Activated CD4-positive, alpha-beta T cell treated with anti-CD3 and anti-CD28 coated beads, Interleukin-2, Interleukin-4, amounts not matched to agents 100 ng/mL and 50 ng/mL, durations not matched to agents 16 hours and 8 hours (primary cell): ENCODE results near the gene HOPX.
A peak's percentile ranks its signal among the peaks of the same experiment; 100 is the strongest.
"Not testable (repeated sequence)": the region's sequence is repeated elsewhere in the genome, so short reads cannot be mapped to it uniquely, and the experiment has no call there.

Experiments used
- DNase-seq: peaks from one replicate; pipeline ENCODE4 v3.0.0-alpha.2; 2020; ENCODE audit warnings: low spot score

Gene HOPX, protein sequence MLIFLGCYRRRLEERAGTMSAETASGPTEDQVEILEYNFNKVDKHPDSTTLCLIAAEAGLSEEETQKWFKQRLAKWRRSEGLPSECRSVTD

DNA sequence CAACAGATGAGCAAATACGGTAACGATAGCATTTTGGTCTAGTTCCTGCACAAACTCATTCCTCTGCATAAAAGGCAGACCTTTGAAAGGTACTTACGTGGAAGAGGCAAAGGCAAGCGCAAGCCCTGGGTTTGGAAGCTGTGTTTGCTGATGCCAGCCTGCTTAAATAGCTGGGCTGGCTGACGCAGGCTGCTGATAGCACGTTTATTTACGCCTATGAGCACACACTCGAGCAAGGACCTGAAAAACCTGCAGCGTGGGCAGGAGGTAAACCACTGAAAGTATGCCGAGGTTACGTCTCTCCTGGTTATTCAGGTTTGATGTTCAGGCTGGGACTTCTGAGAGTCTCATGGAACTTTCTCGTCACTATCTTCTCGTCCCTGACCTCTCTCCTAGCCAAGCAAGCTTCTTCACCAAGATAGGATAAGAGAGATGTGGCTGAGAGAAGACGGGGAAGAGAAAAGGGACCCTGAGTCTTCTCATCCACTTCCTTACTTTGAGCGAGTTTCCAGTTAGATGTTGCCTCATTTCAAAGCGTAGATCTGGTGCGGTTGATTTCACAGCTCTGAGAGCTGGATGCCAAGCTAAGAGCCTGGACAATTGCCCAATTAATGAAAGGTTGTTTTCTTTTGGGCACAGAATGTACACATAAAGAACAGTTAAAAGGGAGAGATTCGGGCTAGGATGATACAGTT is at the start of gene HOPX:
HOPX (minus strand) TSS at position 139 of the 695 bp plus-strand sequence. CDS start 23,480 bp downstream, outside the sequence.
- peak; percentile 48 for DNase-seq

DNA sequence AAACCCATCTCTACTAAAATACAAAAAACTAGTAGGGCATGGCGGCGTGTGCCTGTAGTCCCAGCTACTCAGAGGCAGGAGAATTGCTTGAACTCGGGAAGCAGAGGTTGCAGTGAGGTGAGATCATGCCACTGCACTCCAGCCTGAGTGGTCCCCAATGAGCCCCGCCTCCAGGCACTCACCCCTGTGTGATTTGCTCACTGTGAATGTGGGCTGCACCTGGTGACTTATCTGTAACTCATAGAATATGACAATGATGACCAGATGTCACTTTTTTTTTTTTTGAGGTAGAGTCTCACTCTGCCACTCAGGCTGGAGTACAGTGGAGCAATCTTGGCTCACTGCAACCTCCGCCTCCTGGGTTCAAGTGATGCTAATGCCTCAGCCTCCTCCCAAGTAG is 49.0 kb upstream of the HOPX start:
- no peak for DNase-seq

DNA sequence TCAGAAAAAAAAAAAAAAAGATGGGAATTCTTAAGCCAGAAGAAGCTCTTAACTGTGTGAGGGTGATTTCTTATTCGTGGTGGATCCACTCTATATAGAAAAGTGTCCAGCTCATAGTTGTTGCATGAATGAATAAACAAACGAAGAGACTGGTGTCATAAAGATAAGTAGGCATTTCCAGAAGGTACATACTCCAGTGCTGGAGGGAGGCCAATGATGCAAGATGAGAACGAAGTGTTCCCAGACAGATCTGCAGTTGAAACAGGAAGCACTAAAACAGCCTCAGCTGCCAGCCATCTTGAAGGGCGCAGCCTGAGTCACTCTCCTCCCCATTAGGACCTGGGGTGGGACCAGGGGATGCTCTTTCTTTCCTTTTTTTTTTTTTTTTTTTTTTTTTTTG is 47.4 kb upstream of the HOPX start:
- no peak for DNase-seq

GRCh38 chr4:56727150-56727549 is 46.1 kb upstream of the HOPX start:
- DNase-seq, result no peak

DNA sequence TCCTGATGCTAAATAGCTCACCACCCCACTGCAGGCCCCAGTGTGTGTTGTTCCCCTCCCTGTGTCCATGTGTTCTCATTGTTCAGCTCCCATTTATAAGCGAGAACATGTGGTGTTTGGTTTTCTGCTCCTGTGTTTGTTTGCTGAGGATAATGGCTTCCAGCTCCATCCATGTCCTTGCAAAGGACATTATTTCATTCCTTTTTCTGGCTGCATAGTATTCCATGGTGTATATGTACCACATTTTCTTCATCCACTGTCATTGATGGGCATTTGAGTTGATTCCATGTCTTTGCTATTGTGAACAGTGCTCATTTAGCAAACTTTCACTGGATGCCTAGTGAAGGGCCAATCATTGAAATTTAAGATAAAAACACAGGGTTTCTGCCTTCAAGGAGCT is 45.5 kb upstream of the HOPX start:
- not testable (repeated sequence) for DNase-seq

DNA sequence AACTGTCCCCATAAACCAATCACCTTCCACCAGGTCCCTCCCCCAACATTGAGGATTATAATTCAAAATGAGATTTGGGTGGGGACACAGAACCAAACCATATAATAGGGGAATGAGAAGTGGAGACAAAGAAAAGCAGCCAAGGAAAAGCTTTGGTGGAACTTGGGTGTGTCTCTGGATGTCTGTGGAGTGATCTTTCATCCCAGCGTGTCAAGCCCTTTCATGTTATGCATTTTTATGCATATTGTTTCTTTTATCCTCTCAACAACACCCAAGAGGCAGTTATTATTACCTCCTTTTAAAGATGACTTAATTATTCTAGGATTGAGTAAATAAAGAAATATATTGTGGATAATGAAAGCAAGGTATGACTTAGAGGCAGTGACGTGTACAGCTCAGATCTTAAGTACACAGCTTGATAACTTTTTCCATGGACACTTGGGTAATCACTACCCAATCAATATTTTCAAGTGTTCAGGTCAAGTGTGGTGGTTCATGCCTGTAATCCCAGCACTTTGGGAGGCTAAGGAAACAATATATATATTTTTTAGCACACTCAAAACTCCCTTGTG is 42.6 kb upstream of the HOPX start:
- DNase-seq, result peak; percentile 28

DNA sequence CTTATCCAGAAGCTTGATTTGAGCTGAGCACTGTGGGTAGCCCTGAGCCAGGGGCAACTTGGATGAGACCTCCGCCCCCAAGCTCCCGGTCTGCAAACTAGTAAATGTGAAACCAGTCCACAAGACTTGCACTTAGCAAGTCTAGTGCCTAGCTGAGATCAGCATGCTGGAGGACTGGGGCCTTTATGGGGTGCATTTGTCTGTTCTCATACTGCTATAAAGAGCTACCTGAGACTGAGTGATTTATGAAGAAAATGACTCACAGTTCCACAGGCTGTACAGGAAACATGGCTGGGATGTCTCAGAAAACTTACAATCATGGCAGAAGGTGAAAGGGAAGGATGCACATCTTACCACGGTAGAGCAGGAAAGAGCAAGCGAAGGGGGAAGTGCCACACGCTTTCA is 42.1 kb upstream of the HOPX start:
- DNase-seq, result peak; percentile 80

DNA sequence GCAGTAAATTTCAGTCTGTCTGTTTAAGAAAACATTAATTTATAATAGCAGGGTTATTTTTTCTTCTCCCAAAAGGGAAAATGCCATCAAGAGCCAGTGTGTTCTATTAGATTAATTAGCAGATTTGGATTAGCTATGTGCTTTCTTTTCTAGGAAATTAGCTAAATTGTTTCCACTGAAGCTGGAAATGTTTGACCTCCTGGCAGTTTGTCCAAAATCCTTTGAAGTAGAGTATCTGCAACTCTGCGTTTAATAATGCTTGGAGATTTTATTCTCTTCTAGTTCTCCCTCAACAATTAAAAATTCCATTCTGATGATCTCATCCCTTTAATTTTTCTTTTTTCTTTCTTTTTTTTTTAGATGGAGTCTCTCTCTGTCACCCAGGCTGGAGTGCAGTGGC is 27.1 kb upstream of the HOPX start:
- DNase-seq, result no peak

- no peak for DNase-seq
Measured at GRCh38 chr4:56705966-56706365, 24.9 kb upstream of the HOPX start.

DNA sequence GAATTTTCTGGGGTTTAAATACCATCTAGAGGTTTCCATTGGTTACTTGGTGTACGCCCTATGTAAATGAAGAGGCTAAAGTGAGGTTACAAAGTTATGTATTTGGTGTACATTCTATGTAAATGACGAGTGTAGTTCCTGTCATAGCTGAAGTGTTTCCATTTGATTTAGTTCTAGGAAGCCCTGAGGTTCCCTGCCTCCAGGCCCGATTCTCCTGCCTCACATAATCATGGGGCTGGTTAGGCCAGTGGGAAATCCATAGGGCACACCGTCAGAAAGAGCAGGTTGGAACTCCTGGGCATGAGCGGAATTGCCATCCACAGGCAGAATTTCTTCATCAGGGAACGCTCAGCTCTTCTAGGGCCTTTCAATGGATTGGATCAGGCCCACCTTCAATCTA is 24.2 kb upstream of the HOPX start:
- no peak for DNase-seq

DNA sequence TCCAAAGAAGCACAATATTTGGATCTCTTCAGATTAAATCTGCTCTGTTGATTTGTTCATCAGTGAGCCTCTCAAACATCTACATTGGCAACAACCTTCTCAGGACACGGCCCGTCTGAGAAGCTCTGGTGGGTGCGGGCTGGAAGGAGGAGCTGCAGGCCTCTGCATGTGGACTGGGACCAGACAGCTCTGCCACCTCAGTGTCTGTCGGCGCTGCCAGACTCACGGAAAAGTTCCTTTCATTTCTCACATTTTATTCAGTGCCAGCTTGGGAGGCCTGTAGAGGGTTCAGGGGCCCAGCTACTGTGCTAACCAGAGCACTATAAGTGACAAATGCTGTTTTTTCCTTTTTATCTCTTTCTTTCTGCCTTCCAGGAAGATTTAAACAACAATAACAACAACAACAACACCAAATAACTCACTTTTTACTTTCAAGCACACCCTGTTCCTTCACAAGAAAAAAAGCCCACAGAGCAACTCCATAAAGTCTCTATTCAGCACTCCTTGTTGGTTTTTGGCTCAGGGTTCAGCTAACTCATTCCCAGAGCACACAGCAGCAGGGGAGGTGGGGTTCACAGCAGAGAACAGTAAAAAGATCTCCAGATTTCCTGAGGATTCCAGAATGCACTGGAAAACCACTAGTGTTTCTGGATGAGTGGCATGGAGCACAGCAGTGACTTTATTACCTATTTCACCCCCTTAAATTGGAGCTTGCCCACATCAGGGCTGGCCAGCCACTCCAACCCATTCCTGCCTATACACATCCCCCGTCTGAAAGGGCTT is 23.2 kb upstream of the HOPX start:
- DNase-seq, result no peak

- no peak for DNase-seq
Measured at GRCh38 chr4:56703378-56703777, 22.3 kb upstream of the HOPX start.

GRCh38 chr4:56701644-56702043 is 20.5 kb upstream of the HOPX start:
- no peak for DNase-seq

GRCh38 chr4:56701161-56701480 is 20.0 kb upstream of the HOPX start:
- DNase-seq, result no peak

DNA sequence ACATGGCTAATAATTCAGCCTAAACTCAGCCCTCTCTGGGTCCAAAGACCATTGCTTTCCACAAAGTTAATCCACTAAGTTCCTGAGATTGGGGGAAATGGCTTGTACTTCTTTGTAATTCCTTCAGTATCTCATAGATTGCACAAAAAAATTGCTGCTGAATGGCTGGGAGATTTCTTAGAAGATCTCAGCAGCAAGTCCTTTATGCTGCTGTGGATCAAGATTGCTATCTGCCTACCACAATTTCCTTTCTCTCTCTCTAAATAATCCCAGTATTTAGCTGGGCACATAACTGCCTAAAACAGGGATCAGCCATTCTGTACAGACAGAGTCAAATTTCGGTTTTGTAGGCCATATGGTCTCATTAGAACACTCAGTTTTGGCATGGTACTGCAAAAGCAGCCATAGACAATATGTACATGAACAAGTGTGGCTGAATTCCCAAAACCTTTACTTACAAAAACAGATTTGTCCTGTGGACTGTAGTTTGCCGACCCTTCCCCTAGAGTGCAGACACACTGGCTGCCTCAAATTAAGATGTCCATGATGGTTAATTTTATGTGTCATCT is 18.5 kb upstream of the HOPX start:
- DNase-seq, result no peak

GRCh38 chr4:56698329-56698728 is 17.2 kb upstream of the HOPX start:
- no peak for DNase-seq

DNA sequence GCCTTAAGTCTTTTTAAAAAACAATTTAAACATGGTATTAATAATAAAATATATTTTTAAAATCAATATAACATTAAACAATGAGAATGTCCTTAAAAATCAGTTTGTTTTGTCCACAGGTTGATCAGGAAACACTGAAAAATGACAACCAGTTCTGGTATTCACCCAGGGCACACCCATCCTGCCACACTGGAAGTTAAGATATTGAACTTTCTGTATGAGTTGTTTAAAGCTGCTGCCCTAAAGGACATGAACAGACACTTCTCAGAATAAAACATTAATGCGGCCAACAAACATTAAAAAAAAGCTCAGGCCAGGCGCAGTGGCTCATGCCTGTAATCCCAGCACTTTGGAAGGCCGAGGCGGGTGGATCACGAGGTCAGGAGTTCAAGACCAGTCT is 15.0 kb upstream of the HOPX start:
- no peak for DNase-seq

- not testable (repeated sequence) for DNase-seq
Measured at GRCh38 chr4:56693476-56693875, 12.4 kb upstream of the HOPX start.

GRCh38 chr4:56692576-56692975 is 11.5 kb upstream of the HOPX start:
- DNase-seq, result no peak

GRCh38 chr4:56691425-56691824 is 10.3 kb upstream of the HOPX start:
- DNase-seq, result no peak

- DNase-seq, result no peak
Measured at GRCh38 chr4:56690393-56690792, 9.3 kb upstream of the HOPX start.

GRCh38 chr4:56689201-56689969 is 8.3 kb upstream of the HOPX start:
- DNase-seq, result no peak
